OCI-LY1 (cell line): ENCODE results near the gene EMSY.

ENCODE experiments used
- EZH2 ChIP-seq: fragments of 200-600 bp; sonication (generic), shearing (Covaris generic); IDR thresholded peaks from 2 replicates; pipeline ENCODE4 v1.8.0; 2017; ENCODE audit warnings: borderline replicate concordance, mixed run types, mild to moderate bottlenecking, antibody characterized with exemption, low read length, moderate library complexity, mixed read lengths
- TF ChIP-seq, protein P1 (sequence below): fragments of 200-600 bp; sonication (generic), shearing (Covaris generic); IDR thresholded peaks from 2 replicates; pipeline ENCODE4 v1.5.1; 2017; ENCODE audit warnings: mild to moderate bottlenecking, antibody characterized with exemption, low read length, moderate library complexity, mixed read lengths

DNA sequence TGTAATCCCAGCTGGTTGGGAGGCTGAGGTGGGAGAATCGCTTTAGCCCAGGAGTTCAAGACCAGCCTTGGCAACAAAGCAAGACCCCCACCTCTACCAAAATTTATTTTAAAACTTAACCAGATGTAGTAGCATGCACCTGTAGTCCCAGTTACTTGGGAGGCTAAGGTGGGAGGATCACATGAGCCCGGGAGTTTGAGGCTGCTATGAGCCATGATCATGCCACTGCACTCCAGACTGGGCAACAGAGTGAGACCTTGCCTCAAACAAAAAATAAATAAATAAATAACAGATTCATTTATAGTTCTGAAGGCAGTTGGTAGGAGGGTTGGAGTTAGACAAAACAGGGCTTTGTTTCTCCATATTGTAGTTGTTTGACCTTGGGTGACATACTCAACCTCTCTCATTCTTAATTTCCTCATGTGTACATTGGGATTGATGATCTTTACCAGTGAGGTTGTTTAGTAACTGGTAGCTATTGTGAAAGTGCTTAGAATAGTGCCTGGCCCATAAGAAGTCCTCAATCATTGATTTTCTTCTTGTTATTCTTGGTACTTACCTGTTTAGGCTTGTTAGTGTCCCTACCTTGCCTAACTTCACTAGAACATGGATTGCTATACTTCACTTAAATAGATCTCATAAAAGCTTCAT, 79.1 kb downstream of the EMSY start:
- TF ChIP-seq, protein P1, sequence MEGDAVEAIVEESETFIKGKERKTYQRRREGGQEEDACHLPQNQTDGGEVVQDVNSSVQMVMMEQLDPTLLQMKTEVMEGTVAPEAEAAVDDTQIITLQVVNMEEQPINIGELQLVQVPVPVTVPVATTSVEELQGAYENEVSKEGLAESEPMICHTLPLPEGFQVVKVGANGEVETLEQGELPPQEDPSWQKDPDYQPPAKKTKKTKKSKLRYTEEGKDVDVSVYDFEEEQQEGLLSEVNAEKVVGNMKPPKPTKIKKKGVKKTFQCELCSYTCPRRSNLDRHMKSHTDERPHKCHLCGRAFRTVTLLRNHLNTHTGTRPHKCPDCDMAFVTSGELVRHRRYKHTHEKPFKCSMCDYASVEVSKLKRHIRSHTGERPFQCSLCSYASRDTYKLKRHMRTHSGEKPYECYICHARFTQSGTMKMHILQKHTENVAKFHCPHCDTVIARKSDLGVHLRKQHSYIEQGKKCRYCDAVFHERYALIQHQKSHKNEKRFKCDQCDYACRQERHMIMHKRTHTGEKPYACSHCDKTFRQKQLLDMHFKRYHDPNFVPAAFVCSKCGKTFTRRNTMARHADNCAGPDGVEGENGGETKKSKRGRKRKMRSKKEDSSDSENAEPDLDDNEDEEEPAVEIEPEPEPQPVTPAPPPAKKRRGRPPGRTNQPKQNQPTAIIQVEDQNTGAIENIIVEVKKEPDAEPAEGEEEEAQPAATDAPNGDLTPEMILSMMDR, result no peak
- no peak for TF ChIP-seq EZH2
